PC-9 (cell line): ENCODE measurements around the gene ABLIM1. TPM values are rescaled to one million over a fixed set of nuclear protein-coding genes. Genes with fewer than 3 reads are reported as not detected.

Experiments
- BruUV-seq: library from RNA; stranded (reverse); fragments of 400-500 nt; replicated peaks from 2 replicates; lab custom pipeline; 2021; lab: Mats Ljungman, UMichigan
- CTCF ChIA-PET: fragments of 300-600 bp; sonication (Branson Sonifier 250); formaldehyde crosslinking; loops from one replicate; lab custom pipeline; 2022; ENCODE audit warnings: antibody characterized with exemption; lab: Charles Lee
- POLR2A ChIA-PET: fragments of 300-600 bp; sonication (Branson Sonifier 250); formaldehyde crosslinking; loops from one replicate; lab custom pipeline; 2022; ENCODE audit warnings: antibody characterized with exemption; ENCODE audit not compliant: unreplicated experiment; lab: Charles Lee
- DNase-seq, 2 experiments: peaks; one replicate each; pipeline versions ENCODE4 v3.0.0 to v3.0.0-alpha.2; 2015 to 2022; ENCODE audit warnings: mixed read lengths in 1 of 2
- H2AFZ ChIP-seq: fragments of 200-600 bp; sonication (generic); 2 replicates; pipeline ENCODE4 v1.8.1; 2017; ENCODE audit warnings: antibody characterized with exemption
- H3F3A ChIP-seq: fragments of 200-600 bp; sonication (generic); 2 replicates; pipeline ENCODE4 v1.8.1; 2017; ENCODE audit warnings: antibody characterized with exemption, mild to moderate bottlenecking, low read depth; ENCODE audit not compliant: insufficient read depth
- H3K27ac ChIP-seq: fragments of 200-600 bp; sonication (generic); 2 replicates; pipeline ENCODE4 v1.6.1; 2016; ENCODE audit warnings: mixed run types
- H3K27me3 ChIP-seq: fragments of 200-600 bp; sonication (generic); 2 replicates; pipeline ENCODE4 v1.6.1; 2016; ENCODE audit warnings: low read depth, mixed run types; ENCODE audit not compliant: insufficient read depth
- H3K36me3 ChIP-seq: fragments of 200-600 bp; sonication (generic); 2 replicates; pipeline ENCODE4 v1.6.1; 2016; ENCODE audit warnings: low read depth, mixed run types
- H3K4me1 ChIP-seq: fragments of 200-600 bp; sonication (generic); replicated peaks from 2 replicates; pipeline ENCODE4 v1.6.1; 2016; ENCODE audit warnings: mixed run types; ENCODE audit not compliant: insufficient read depth
- H3K4me2 ChIP-seq: fragments of 200-600 bp; sonication (generic); 2 replicates; pipeline ENCODE4 v1.6.1; 2017; ENCODE audit warnings: mixed run types
- H3K4me3 ChIP-seq: fragments of 200-600 bp; sonication (generic); 2 replicates; pipeline ENCODE4 v1.6.1; 2016; ENCODE audit warnings: mixed run types
- H3K79me2 ChIP-seq: fragments of 200-600 bp; sonication (generic); 2 replicates; pipeline ENCODE4 v1.6.1; 2017; ENCODE audit warnings: low read depth, mixed run types
- H3K9me2 ChIP-seq: fragments of 200-600 bp; sonication (generic); 2 replicates; pipeline ENCODE4 v1.8.1; 2017; ENCODE audit warnings: mild to moderate bottlenecking; ENCODE audit not compliant: insufficient read depth
- H3K9me3 ChIP-seq: fragments of 200-600 bp; sonication (generic); 2 replicates; pipeline ENCODE4 v1.8.1; 2016; ENCODE audit warnings: low read depth; ENCODE audit not compliant: insufficient read depth
- H4K20me1 ChIP-seq: fragments of 200-600 bp; sonication (generic); 2 replicates; pipeline ENCODE4 v1.8.1; 2017; ENCODE audit not compliant: insufficient read depth
- CTCF ChIP-seq: fragments of 200-600 bp; sonication (generic); conservative IDR thresholded peaks from 2 replicates; pipeline ENCODE4 v1.6.1; 2017; ENCODE audit warnings: mixed run types, antibody characterized with exemption, mild to moderate bottlenecking, moderate library complexity
- EZH2 ChIP-seq: fragments of 200-600 bp; sonication (generic); IDR thresholded peaks from 2 replicates; pipeline ENCODE4 v1.8.0; 2017; ENCODE audit warnings: antibody characterized with exemption, low read depth
- intact Hi-C: fragments of 100-400 bp; cut with micrococcal nuclease; formaldehyde crosslinking; loops from one replicate; pipeline ENCODE4 v1.10.0; 2022; ENCODE audit not compliant: unreplicated experiment
- total RNA-seq: library from RNA; stranded (reverse); gene quantifications from 2 replicates; pipeline ENCODE4 v1.2.3, GENCODE V29; 2021

Gene ABLIM1
- total RNA-seq, 1 experiment from 2014 or later: 68.7 TPM

GRCh38 chr10:114502074-114502473, 156.0 kb downstream of the ABLIM1 start:
- TF ChIP-seq EZH2: no peak
- no peak for TF ChIP-seq CTCF
- ChIA-PET CTCF (no interaction called here), POLR2A (no interaction called here)
- Histone ChIP-seq H3K9me2 (no peaks in the 10 kb centered on the region), H3K36me3 (no peaks in the 10 kb centered on the region), H3K79me2 (peaks cover 49% of the 10 kb centered on the region), H3K4me1 (peaks cover 58% of the 10 kb centered on the region), H4K20me1 (no peaks in the 10 kb centered on the region), H3K27me3 (no peaks in the 10 kb centered on the region), H3K4me3 (no peak overlapping the region), H3F3A (peaks cover 37% of the 10 kb centered on the region), H3K27ac (no peak overlapping the region), H3K9me3 (no peaks in the 10 kb centered on the region), H3K4me2 (no peak overlapping the region), H2AFZ (no peak overlapping the region)
- BruUV-seq: no TSS peak
- no peak for DNase-seq
- intact Hi-C loops: no loop called here

DNA sequence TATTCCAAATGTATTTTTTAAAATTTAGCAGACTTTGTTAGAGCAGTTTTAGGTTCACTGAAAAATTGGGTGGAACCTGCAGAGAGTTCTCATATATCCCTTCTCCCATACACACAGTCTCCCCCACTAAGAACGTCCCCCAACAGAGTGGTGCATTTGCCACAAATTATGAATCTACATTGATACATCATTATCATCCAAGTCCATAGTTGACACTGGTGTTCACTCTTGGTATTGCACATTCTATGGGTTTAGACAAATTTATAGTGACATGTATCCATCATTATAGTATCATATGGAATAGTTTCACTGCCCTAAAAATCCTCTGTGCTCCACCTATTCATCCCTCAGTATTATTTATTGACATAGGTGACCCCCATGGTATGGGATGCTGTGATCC, 156.4 kb downstream of the ABLIM1 start:
- no peaks in the 10 kb centered on the region for H3K9me3 ChIP-seq
- no peaks in the 10 kb centered on the region for H3K27me3 ChIP-seq
- DNase-seq: no peak
- no peak overlapping the region for H3K4me3 ChIP-seq
- intact Hi-C loops: no loop called here
- H3F3A ChIP-seq: peaks cover 33% of the 10 kb centered on the region
- no peak overlapping the region for H3K27ac ChIP-seq
- BruUV-seq: no TSS peak
- peaks cover 48% of the 10 kb centered on the region for H3K79me2 ChIP-seq
- CTCF ChIA-PET: no interaction called here
- H3K36me3 ChIP-seq: no peaks in the 10 kb centered on the region
- no peak overlapping the region for H3K4me2 ChIP-seq
- H2AFZ ChIP-seq: no peak overlapping the region
- no peaks in the 10 kb centered on the region for H3K9me2 ChIP-seq
- TF ChIP-seq CTCF (peak; percentile 19; the same call in 1 of the 2 replicates), EZH2 (no peak)
- POLR2A ChIA-PET: no interaction called here
- H3K4me1 ChIP-seq: peaks cover 54% of the 10 kb centered on the region
- H4K20me1 ChIP-seq: no peaks in the 10 kb centered on the region

DNA sequence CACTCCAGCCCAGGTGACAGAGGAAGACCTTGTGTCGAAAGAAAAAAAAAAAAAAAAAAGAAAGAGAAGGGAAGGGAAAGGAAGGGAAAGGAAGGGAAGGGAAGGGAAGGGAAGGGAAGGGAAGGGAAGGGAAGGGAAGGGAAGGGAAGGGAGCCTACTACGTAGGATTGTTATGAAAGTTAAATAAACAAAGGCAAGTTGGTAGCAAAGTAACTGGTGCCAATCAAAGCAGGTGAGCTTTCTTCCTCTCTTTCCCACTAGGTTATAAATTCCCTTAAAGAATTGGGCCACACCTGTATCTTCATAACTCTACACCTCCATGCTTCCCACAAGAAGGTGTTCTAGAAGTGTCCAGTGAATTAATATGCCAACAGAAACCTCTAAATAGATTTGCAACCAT, 157.4 kb downstream of the ABLIM1 start:
- Histone ChIP-seq H2AFZ (no peak overlapping the region), H3K9me3 (no peaks in the 10 kb centered on the region), H3K27ac (peak overlapping the region; percentile 68), H3K4me1 (peaks cover 44% of the 10 kb centered on the region), H3F3A (peaks cover 22% of the 10 kb centered on the region), H3K27me3 (no peaks in the 10 kb centered on the region), H3K79me2 (peaks cover 48% of the 10 kb centered on the region), H3K4me3 (no peak overlapping the region), H3K4me2 (peak overlapping the region; percentile 60; the same call in 1 of the 2 replicates), H4K20me1 (no peaks in the 10 kb centered on the region), H3K36me3 (no peaks in the 10 kb centered on the region), H3K9me2 (no peaks in the 10 kb centered on the region)
- intact Hi-C loops: no loop called here
- no TSS peak for BruUV-seq
- ChIA-PET POLR2A (no interaction called here), CTCF (no interaction called here)
- no peak for DNase-seq
- no peak for TF ChIP-seq EZH2
- no peak for TF ChIP-seq CTCF
